Erythroblast (primary cell): Measurements from ENCODE around the gene ZFYVE19.

Source experiments
- GATA1 ChIP-seq: IDR thresholded peaks from 2 replicates; pipeline ENCODE4 v1.6.1; 2011; ENCODE audit warnings: low read depth, mild to moderate bottlenecking, control low read depth, low read length, moderate library complexity
- POLR2A ChIP-seq: IDR thresholded peaks from 2 replicates; pipeline ENCODE4 v1.6.1; 2011; ENCODE audit warnings: mild to moderate bottlenecking, low read length

GRCh38 chr15:40785164-40785563 is 21.7 kb upstream of the ZFYVE19 start:
- TF ChIP-seq POLR2A (no peak), GATA1 (no peak)
